DMS114 treated with DMSO at 0.1 percent for 48 hours (cell line): Measurements from ENCODE around the gene LTC4S.

ENCODE experiments used
- DNase-seq: peaks from one replicate; lab custom pipeline; 2025; ENCODE audit not compliant: unreplicated experiment; lab: John Stamatoyannopoulos, UW

Gene LTC4S

GRCh38 chr5:179806250-179807048, 12.7 kb downstream of the LTC4S start, which contains the start of gene MGAT4B:
Gene MGAT4B, minus strand, starts transcription at chr5:179806866. Its CDS starts 283 bp downstream, at chr5:179806583.
- peak; percentile 27 for DNase-seq

- no peak for DNase-seq
Measured at GRCh38 chr5:179812135-179812825, 18.5 kb downstream of the LTC4S start.

GRCh38 chr5:179812997-179813607, 19.3 kb downstream of the LTC4S start:
- DNase-seq, result no peak

GRCh38 chr5:179814090-179814489, 20.3 kb downstream of the LTC4S start:
- no peak for DNase-seq

GRCh38 chr5:179815491-179816249, 21.9 kb downstream of the LTC4S start:
- no peak for DNase-seq

GRCh38 chr5:179816401-179816795, 22.6 kb downstream of the LTC4S start:
- no peak for DNase-seq

GRCh38 chr5:179816796-179817469, 23.1 kb downstream of the LTC4S start:
- no peak for DNase-seq

- no peak for DNase-seq
Measured at GRCh38 chr5:179817470-179817840, 23.7 kb downstream of the LTC4S start.

- DNase-seq, result no peak
Measured at GRCh38 chr5:179817890-179818745, 24.3 kb downstream of the LTC4S start.

GRCh38 chr5:179818746-179819295, 25.0 kb downstream of the LTC4S start:
- DNase-seq, result no peak

- DNase-seq, result no peak
Measured at GRCh38 chr5:179819296-179820126, 25.7 kb downstream of the LTC4S start.

- DNase-seq, result no peak
Measured at GRCh38 chr5:179820127-179820482, 26.3 kb downstream of the LTC4S start.

- DNase-seq, result no peak
Measured at GRCh38 chr5:179820483-179821297, 26.9 kb downstream of the LTC4S start, which contains the start of gene SQSTM1. Gene SQSTM1, plus strand, starts transcription at chr5:179820905. Its CDS starts 32 bp downstream, at chr5:179820937.

GRCh38 chr5:179821298-179822058, 27.7 kb downstream of the LTC4S start:
- DNase-seq, result peak; percentile 69

GRCh38 chr5:179822059-179822432, 28.3 kb downstream of the LTC4S start:
- no peak for DNase-seq

GRCh38 chr5:179822444-179822990, 28.7 kb downstream of the LTC4S start:
- no peak for DNase-seq
